H9 (cell line): ENCODE data around the gene LMF1. TPM values are rescaled to one million over a fixed set of nuclear protein-coding genes. Genes with fewer than 3 reads are reported as not detected.

ENCODE experiments used
- DNase-seq: peaks from one replicate; pipeline ENCODE4 v3.0.0-alpha.2; 2017
- H2AFZ ChIP-seq: one replicate; pipeline ENCODE4 v1.6.1; 2013; ENCODE audit warnings: mild to moderate bottlenecking, low read length, control low read depth, moderate library complexity
- H2AK5ac ChIP-seq: 2 replicates; pipeline ENCODE4 v1.6.1; 2013; ENCODE audit warnings: low read length, control low read depth, mixed read lengths; ENCODE audit not compliant: insufficient read length
- H2BK120ac ChIP-seq: one replicate; pipeline ENCODE4 v1.6.1; 2013; ENCODE audit warnings: low read depth, mild to moderate bottlenecking, low read length, control low read depth, inconsistent platforms; ENCODE audit not compliant: poor library complexity, severe bottlenecking
- H2BK12ac ChIP-seq: 2 replicates; pipeline ENCODE4 v1.6.1; 2013; ENCODE audit warnings: low read length, control low read depth, mixed read lengths, low read depth; ENCODE audit not compliant: insufficient read length
- H2BK15ac ChIP-seq: 2 replicates; pipeline ENCODE4 v1.6.1; 2013; ENCODE audit warnings: low read depth, low read length, control low read depth
- H2BK20ac ChIP-seq: one replicate; pipeline ENCODE4 v1.6.1; 2013; ENCODE audit warnings: low read depth, mild to moderate bottlenecking, low read length, control low read depth, inconsistent platforms; ENCODE audit not compliant: poor library complexity, severe bottlenecking
- H2BK5ac ChIP-seq: 2 replicates; pipeline ENCODE4 v1.6.1; 2013; ENCODE audit warnings: low read length, control low read depth, mixed read lengths; ENCODE audit not compliant: insufficient read length
- H3K14ac ChIP-seq: 2 replicates; pipeline ENCODE4 v1.6.1; 2013; ENCODE audit warnings: low read length, control low read depth; ENCODE audit not compliant: insufficient read depth
- H3K18ac ChIP-seq: 2 replicates; pipeline ENCODE4 v1.6.1; 2013; ENCODE audit warnings: low read depth, mild to moderate bottlenecking, mixed read lengths, low read length, control low read depth; ENCODE audit not compliant: insufficient read length
- H3K23ac ChIP-seq: 2 replicates; pipeline ENCODE4 v1.6.1; 2013; ENCODE audit warnings: low read length, control low read depth, mixed read lengths, low read depth; ENCODE audit not compliant: insufficient read length
- H3K23me2 ChIP-seq: 2 replicates; pipeline ENCODE4 v1.6.1; 2013; ENCODE audit warnings: low read depth, mild to moderate bottlenecking, mixed read lengths, low read length, control low read depth; ENCODE audit not compliant: insufficient read length, poor library complexity, severe bottlenecking
- H3K27ac ChIP-seq: 2 replicates; pipeline ENCODE4 v1.5.1; 2013; ENCODE audit warnings: low read length, control low read depth, mixed read lengths, low read depth; ENCODE audit not compliant: insufficient read length
- H3K27me3 ChIP-seq: 2 replicates; pipeline ENCODE4 v1.6.1; 2013; ENCODE audit warnings: low read length, control low read depth, inconsistent platforms; ENCODE audit not compliant: insufficient read depth
- H3K4ac ChIP-seq: 2 replicates; pipeline ENCODE4 v1.6.1; 2013; ENCODE audit warnings: low read depth, mild to moderate bottlenecking, control low read depth, inconsistent platforms, low read length, moderate library complexity
- H3K4me1 ChIP-seq: 2 replicates; pipeline ENCODE4 v1.6.1; 2013; ENCODE audit warnings: low read length, control low read depth, inconsistent platforms; ENCODE audit not compliant: insufficient read depth
- H3K4me2 ChIP-seq: 2 replicates; pipeline ENCODE4 v1.6.1; 2013; ENCODE audit warnings: low read length, control low read depth, mixed read lengths; ENCODE audit not compliant: insufficient read length, insufficient read depth
- H3K56ac ChIP-seq: 2 replicates; pipeline ENCODE4 v1.6.1; 2013; ENCODE audit warnings: low read depth, mild to moderate bottlenecking, mixed read lengths, low read length, control low read depth; ENCODE audit not compliant: insufficient read length
- H3K79me1 ChIP-seq: 2 replicates; pipeline ENCODE4 v1.6.1; 2013; ENCODE audit warnings: low read depth, mild to moderate bottlenecking, moderate library complexity, low read length, control low read depth, inconsistent platforms; ENCODE audit not compliant: insufficient read depth, poor library complexity, severe bottlenecking
- H3K79me2 ChIP-seq: 2 replicates; pipeline ENCODE4 v1.6.1; 2013; ENCODE audit warnings: low read length, control low read depth, inconsistent platforms; ENCODE audit not compliant: insufficient read depth
- H3K9ac ChIP-seq: 2 replicates; pipeline ENCODE4 v1.6.1; 2013; ENCODE audit warnings: low read length, control low read depth, mixed read lengths; ENCODE audit not compliant: insufficient read length; ENCODE audit errors: extremely low read depth
- H3K9me3 ChIP-seq: one replicate; pipeline ENCODE4 v1.6.1; 2013; ENCODE audit warnings: low read depth, low read length, inconsistent platforms; ENCODE audit not compliant: control insufficient read depth
- H3T11ph ChIP-seq: one replicate; pipeline ENCODE4 v1.6.1; 2013; ENCODE audit warnings: mild to moderate bottlenecking, low read length, control low read depth, inconsistent platforms
- H4K20me1 ChIP-seq: one replicate; pipeline ENCODE4 v1.6.1; 2013; ENCODE audit not compliant: control insufficient read depth, insufficient read length, insufficient read depth
- H4K5ac ChIP-seq: 2 replicates; pipeline ENCODE4 v1.6.1; 2013; ENCODE audit warnings: low read depth, mild to moderate bottlenecking, mixed read lengths, low read length, control low read depth; ENCODE audit not compliant: insufficient read length
- H4K8ac ChIP-seq: replicated peaks from 2 replicates; pipeline ENCODE4 v1.6.1; 2013; ENCODE audit warnings: low read length, control low read depth, mixed read lengths, low read depth; ENCODE audit not compliant: insufficient read length
- H4K91ac ChIP-seq: 2 replicates; pipeline ENCODE4 v1.6.1; 2013; ENCODE audit warnings: low read depth, mild to moderate bottlenecking, moderate library complexity, mixed read lengths, low read length, control low read depth; ENCODE audit not compliant: insufficient read length
- H3K27ac Mint-ChIP-seq, 3 experiments: 2 replicates in 2 of 3; 3 replicates in 1 of 3; pipeline ENCODE4 v1.8.0; 2020 to 2021; ENCODE audit warnings: mixed read lengths in 3 of 3, mild to moderate bottlenecking in 1 of 3, moderate library complexity in 1 of 3
- H3K27me3 Mint-ChIP-seq: 2 replicates; pipeline ENCODE4 v1.8.0; 2021; ENCODE audit warnings: low read depth, mild to moderate bottlenecking, moderate library complexity, mixed read lengths
- H3K36me3 Mint-ChIP-seq, 3 experiments: 2 replicates in 2 of 3; 3 replicates in 1 of 3; pipeline ENCODE4 v1.8.0; 2020 to 2021; ENCODE audit warnings: low read depth in 3 of 3, mixed read lengths in 3 of 3; ENCODE audit not compliant: insufficient read depth in 1 of 3
- H3K4me1 Mint-ChIP-seq, 2 experiments: 2 replicates each; pipeline ENCODE4 v1.8.0; 2020; ENCODE audit warnings: mixed read lengths in 2 of 2
- H3K4me3 Mint-ChIP-seq, 2 experiments: 2 replicates in 1 of 2; 3 replicates in 1 of 2; pipeline ENCODE4 v1.8.0; 2020 to 2021; ENCODE audit warnings: mild to moderate bottlenecking in 2 of 2, mixed read lengths in 2 of 2, moderate library complexity in 1 of 2
- H3K9me3 Mint-ChIP-seq, 2 experiments: 2 replicates in 1 of 2; 3 replicates in 1 of 2; pipeline ENCODE4 v1.8.0; 2020; ENCODE audit warnings: mild to moderate bottlenecking in 2 of 2, mixed read lengths in 2 of 2, moderate library complexity in 1 of 2
- CTCF ChIP-seq: fragments of 200-600 bp; sonication (generic); conservative IDR thresholded peaks from 3 replicates; pipeline ENCODE4 v1.8.0; 2021; ENCODE audit warnings: antibody characterized with exemption, mild to moderate bottlenecking
- WGBS: extraction: QIAGEN DNeasy Blood & Tissue Kit; methylation state at CpG from one replicate; pipeline ENCODE4 v1.1.7; 2013; ENCODE audit warnings: missing lambda C conversion rate, low lambda C conversion rate, mixed read lengths; ENCODE audit not compliant: insufficient read length; ENCODE audit errors: extremely low coverage; 5-methylcytosine and 5-hydroxymethylcytosine counted together
- total RNA-seq: library from RNA; stranded (reverse); gene quantifications from 2 replicates; pipeline ENCODE4 v1.2.1, GENCODE V29; 2021

Gene LMF1
- total RNA-seq, 1 experiment from 2014 or later: 7.1 TPM

- DNase-seq: no peak
- Histone ChIP-seq H2BK120ac (no peak overlapping the region), H3K4me2 (no peak overlapping the region), H3K18ac (no peak overlapping the region), H4K91ac (no peak overlapping the region), H3K9ac (no peak overlapping the region), H3K27ac (no peak overlapping the region), H3K4ac (no peak overlapping the region), H2BK15ac (no peak overlapping the region), H2BK12ac (no peak overlapping the region), H3T11ph (no peak overlapping the region), H3K79me1 (no peaks in the 10 kb centered on the region), H3K14ac (no peak overlapping the region), H3K27me3 (no peaks in the 10 kb centered on the region), H4K20me1 (no peaks in the 10 kb centered on the region), H3K23me2 (no peaks in the 10 kb centered on the region), H3K23ac (no peak overlapping the region), H2BK5ac (no peak overlapping the region), H4K8ac (no peak overlapping the region), H3K9me3 (no peaks in the 10 kb centered on the region), H4K5ac (no peak overlapping the region), H2AFZ (no peak overlapping the region), H2BK20ac (no peak overlapping the region), H3K4me1 (no peaks in the 10 kb centered on the region), H3K79me2 (no peaks in the 10 kb centered on the region), H2AK5ac (no peak overlapping the region), H3K56ac (no peak overlapping the region)
- Mint-ChIP-seq H3K9me3 (peaks cover 13 to 22% of the 10 kb centered on the region in 2 experiments), H3K27me3 (no peaks in the 10 kb centered on the region; the same call in 1 of the 2 replicates), H3K36me3 (peaks cover 9 to 17% (median 9%) of the 10 kb centered on the region in 3 experiments), H3K27ac (peak overlapping the region in 1 of 3 experiments; percentile 65; a peak in 1 of 7 replicates), H3K4me1 (peaks cover 3 to 5% of the 10 kb centered on the region in 2 experiments; a peak in 3 of 4 replicates), H3K4me3 (no peak overlapping the region)
- TF ChIP-seq CTCF: no peak
- no CpG with 5 or more reads among the region's 47 CpGs for WGBS
These were observed 51.8 kb downstream of the LMF1 start for GRCh38 chr16:918741-919657.
